Activated T-cell treated with anti-CD3 and anti-CD28 coated beads for 48 hours (primary cell): ENCODE measurements around the gene PPP2R2B.

ENCODE experiments used
- DNase-seq: peaks from one replicate; pipeline ENCODE4 v3.0.0-alpha.2; 2020; ENCODE audit warnings: low read depth

PPP2R2B gene

DNA sequence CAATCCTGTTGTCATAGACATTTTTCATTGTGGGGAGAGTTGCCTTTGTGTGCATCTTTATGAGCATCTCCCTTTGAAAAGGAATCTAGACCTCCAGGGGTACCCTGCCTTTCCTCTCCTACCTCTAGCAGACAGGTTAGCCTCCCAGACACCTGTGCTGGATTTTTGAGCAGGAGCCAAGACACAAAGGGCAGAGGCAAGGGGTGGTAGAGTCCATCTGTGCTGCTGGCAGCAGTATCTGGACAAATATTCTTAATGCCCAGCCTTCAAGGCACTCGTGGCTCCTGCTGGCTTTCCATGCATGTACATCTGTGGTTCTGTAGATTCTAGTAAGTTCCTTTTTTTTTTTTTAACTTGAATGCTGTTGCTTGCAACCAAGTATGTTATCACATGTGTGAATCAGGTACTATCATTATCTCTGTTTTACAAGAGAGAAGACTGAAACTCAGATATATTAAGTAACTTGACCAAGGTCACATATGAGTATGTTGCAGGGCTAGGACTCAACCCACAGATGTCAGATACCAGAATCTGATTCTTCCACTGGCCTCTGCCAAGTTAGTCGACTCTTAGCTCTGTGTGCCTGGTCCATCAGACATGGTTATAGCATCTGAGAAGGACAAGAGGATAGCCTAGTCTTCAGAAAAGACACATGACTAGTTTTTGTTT, 329.6 kb downstream of the PPP2R2B start:
- DNase-seq, result no peak

DNA sequence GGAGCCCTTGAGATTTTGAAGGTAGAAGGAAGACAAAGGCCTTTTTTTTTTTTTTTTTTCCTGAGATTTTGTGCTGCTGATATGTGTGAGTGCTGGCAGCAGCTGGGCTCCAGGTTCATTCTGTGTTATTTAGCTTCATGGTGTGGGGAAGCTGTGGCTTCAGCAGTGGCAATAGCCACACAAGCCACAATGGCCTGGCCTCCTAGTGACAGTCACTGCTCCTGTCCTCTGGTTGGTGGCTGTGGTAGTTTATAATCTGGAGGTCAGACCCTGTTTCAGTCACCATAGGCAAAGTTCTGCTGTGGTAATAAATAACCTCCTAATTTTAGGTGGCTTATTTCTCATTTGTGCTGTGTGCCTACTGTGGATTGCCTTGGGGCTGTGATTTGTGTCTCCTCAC, 334.3 kb downstream of the PPP2R2B start:
- DNase-seq, result no peak

DNA sequence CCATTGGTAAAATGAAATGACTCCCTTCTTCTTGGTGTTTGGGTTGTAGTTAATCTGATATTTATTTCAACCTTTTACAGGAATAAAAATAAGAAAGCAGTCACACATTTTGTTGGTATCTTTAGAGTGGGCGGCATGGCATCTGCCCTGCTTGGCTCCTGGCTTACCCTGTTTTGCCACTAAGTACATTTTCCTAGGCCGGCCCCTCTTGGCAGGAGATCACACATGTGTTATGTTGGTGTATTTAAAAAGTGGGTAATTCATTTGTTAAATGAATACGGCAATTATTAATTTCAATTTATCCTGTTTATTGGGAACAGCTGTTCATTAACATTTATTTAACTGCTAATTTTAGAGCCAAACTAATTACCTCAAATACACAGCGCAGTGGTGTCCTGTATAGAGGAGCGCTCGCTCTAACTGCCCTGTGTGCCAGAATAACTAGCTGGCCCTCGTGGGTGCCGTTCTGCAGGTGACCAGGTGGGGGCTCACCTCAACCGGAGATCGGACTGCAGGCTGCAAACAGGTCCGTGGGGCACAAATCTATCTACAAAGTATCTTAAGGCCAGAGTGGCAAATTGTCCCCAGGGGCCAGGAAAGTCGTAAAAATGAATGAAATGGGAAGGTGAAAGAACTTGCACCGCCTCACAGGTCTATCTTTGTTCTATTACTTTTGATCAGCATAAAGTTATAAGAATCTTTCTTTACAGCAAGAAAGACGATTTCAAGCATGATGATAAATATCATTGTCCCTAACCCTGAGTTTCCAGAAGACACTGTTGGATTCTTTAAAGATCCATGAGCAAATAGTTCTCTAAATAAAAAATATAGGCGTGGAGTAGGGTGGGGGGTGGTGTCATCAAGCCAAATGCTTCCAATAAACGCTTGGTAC, 336.4 kb downstream of the PPP2R2B start:
- DNase-seq, result peak; percentile 60

DNA sequence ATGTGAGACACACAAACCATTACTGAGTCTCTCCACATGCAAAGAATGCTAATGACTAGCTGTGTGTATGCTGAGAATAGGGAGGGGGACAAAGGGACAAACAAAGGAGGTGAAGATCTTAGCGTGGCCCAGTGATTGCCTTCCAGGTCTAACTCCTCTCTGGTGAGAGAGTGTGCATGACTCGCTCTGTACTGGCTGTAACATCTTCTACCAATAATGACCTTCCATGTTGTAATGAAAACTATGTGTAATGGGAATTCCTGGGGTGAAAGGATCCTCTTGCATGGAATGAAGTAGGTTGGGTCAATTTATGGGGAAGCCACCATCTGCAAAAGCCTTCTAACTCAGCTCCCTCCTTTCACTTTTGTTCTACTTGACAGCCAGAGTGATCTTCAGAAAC, 338.1 kb downstream of the PPP2R2B start:
- no peak for DNase-seq

DNA sequence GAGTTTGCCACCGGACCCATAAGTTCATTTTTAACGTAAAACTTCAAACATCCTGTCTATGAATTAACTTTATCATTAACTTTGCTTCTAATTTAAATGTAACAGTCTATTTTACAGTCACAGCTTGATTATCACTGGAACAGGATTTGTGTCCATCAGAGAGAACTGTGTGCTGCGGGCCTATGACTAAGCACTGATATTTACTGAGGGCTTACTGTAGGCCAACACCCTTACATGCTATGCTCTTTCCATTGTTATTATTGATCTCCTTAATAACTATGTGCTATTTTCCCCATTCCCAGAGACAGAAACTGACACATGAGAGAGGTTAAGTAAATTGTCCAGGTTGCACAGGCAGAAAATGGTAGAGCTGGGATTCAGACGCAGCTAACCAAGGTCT, 338.6 kb downstream of the PPP2R2B start:
- no peak for DNase-seq

DNA sequence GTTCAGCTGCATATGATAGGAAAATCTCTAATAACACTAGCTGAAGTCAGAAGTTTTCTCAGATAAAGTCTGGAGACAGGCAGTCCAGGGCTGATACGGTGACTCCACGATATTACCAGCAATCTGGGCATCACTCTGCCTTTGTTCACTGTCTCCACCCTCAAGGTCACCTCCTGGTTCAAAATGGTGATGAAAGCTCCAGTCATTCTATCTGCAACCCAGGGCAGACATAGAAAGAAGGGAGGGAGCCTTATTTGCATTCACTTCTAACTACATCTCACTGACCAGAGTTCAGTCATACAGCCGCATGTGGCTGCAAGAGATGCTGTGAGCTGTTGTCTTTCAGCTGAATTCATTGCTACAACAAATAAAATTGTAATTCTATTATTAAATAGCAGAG, 340.1 kb downstream of the PPP2R2B start:
- DNase-seq, result no peak

DNA sequence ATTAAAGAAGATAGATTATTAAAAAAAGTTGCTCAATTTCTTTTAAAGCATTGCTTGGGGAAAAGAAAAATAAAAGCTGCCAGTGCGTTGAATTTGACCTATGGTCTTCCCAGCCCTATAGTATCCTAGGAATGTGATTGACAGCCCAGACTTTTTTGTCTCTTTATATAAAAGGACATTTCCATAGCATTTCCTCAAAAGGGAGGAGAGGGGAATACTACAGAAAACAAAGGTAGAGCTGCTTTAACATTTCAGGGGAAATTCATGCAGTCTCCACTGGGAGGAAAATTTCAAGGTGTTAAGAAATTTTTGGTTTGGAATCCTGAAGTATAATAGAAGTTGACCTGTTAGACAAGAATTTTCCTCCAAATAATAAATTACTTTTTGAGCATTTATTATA, 344.7 kb downstream of the PPP2R2B start:
- no peak for DNase-seq

DNA sequence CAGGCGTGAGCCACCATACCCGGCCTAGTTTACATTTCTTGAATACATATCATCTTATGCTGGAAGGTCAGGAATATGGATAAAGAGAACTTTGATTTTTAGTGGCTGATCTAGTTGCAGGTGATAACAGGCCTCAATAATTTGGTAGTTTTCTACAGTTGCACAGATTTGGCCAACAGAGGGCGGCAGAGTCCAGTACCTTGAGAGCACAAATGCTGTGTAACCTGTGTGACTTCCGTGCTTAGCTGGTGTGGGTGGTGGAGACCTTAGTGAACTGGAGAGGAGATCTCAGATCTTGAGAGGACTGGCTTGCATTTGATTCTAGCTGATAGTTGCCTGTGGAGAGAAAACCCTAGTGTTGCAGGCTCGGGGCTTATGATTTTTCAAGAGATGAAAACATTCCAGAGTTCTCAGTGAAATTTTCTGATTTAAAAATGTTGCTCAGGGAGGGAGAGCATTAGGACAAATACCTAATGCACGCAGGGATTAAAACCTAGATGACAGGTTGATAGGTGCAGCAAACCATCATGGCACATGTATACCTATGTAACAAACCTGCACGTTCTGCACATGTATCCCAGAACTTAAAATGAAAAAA, 345.2 kb downstream of the PPP2R2B start:
- DNase-seq, result peak; percentile 61
